ENCODE results near the gene ZMYND11. TPM values are rescaled to one million over a fixed set of nuclear protein-coding genes. Genes with fewer than 3 reads are reported as not detected.

ZMYND11 gene
- total and polyA plus RNA-seq, 2 of the 8 experiments (the other 6 are each of a cell fraction or from before 2014, with no cell fraction given): 7.5 to 26.6 TPM

DNA sequence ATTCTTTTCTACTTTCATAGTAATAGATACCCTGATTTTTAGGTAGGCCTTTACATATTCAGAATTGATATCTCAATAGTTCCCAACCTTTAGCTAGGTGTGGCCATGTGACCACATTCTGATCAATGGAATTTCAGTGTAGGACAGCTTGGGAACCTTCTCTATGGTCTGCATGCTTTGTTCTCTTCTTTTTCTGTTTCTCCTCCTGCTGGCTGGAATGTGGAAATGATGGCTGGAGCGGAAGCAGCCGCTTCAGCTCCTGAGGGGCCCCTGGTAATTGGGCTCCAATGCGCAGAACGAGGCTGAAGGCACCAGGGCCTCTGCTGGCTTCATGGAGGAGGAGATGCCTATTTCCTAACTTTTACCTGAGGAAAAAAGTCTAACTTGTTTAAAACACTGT is 152.6 kb downstream of the ZMYND11 start (continued):
- TF ChIP-seq, protein P1, sequence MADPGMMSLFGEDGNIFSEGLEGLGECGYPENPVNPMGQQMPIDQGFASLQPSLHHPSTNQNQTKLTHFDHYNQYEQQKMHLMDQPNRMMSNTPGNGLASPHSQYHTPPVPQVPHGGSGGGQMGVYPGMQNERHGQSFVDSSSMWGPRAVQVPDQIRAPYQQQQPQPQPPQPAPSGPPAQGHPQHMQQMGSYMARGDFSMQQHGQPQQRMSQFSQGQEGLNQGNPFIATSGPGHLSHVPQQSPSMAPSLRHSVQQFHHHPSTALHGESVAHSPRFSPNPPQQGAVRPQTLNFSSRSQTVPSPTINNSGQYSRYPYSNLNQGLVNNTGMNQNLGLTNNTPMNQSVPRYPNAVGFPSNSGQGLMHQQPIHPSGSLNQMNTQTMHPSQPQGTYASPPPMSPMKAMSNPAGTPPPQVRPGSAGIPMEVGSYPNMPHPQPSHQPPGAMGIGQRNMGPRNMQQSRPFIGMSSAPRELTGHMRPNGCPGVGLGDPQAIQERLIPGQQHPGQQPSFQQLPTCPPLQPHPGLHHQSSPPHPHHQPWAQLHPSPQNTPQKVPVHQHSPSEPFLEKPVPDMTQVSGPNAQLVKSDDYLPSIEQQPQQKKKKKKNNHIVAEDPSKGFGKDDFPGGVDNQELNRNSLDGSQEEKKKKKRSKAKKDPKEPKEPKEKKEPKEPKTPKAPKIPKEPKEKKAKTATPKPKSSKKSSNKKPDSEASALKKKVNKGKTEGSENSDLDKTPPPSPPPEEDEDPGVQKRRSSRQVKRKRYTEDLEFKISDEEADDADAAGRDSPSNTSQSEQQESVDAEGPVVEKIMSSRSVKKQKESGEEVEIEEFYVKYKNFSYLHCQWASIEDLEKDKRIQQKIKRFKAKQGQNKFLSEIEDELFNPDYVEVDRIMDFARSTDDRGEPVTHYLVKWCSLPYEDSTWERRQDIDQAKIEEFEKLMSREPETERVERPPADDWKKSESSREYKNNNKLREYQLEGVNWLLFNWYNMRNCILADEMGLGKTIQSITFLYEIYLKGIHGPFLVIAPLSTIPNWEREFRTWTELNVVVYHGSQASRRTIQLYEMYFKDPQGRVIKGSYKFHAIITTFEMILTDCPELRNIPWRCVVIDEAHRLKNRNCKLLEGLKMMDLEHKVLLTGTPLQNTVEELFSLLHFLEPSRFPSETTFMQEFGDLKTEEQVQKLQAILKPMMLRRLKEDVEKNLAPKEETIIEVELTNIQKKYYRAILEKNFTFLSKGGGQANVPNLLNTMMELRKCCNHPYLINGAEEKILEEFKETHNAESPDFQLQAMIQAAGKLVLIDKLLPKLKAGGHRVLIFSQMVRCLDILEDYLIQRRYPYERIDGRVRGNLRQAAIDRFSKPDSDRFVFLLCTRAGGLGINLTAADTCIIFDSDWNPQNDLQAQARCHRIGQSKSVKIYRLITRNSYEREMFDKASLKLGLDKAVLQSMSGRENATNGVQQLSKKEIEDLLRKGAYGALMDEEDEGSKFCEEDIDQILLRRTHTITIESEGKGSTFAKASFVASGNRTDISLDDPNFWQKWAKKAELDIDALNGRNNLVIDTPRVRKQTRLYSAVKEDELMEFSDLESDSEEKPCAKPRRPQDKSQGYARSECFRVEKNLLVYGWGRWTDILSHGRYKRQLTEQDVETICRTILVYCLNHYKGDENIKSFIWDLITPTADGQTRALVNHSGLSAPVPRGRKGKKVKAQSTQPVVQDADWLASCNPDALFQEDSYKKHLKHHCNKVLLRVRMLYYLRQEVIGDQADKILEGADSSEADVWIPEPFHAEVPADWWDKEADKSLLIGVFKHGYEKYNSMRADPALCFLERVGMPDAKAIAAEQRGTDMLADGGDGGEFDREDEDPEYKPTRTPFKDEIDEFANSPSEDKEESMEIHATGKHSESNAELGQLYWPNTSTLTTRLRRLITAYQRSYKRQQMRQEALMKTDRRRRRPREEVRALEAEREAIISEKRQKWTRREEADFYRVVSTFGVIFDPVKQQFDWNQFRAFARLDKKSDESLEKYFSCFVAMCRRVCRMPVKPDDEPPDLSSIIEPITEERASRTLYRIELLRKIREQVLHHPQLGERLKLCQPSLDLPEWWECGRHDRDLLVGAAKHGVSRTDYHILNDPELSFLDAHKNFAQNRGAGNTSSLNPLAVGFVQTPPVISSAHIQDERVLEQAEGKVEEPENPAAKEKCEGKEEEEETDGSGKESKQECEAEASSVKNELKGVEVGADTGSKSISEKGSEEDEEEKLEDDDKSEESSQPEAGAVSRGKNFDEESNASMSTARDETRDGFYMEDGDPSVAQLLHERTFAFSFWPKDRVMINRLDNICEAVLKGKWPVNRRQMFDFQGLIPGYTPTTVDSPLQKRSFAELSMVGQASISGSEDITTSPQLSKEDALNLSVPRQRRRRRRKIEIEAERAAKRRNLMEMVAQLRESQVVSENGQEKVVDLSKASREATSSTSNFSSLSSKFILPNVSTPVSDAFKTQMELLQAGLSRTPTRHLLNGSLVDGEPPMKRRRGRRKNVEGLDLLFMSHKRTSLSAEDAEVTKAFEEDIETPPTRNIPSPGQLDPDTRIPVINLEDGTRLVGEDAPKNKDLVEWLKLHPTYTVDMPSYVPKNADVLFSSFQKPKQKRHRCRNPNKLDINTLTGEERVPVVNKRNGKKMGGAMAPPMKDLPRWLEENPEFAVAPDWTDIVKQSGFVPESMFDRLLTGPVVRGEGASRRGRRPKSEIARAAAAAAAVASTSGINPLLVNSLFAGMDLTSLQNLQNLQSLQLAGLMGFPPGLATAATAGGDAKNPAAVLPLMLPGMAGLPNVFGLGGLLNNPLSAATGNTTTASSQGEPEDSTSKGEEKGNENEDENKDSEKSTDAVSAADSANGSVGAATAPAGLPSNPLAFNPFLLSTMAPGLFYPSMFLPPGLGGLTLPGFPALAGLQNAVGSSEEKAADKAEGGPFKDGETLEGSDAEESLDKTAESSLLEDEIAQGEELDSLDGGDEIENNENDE (IDR thresholded peaks at IDR 0.05; ENCODE audit: insufficient replicate concordance, low read length): no peak
- TF ChIP-seq TAF7 (optimal IDR thresholded peaks at IDR 0.05; ENCODE audit: borderline replicate concordance, low read depth, low read length) (no peak), KDM1A (IDR thresholded peaks at IDR 0.05; ENCODE audit: borderline replicate concordance, low read length) (peak; percentile 73), SUZ12 (IDR thresholded peaks at IDR 0.05; ENCODE audit: low read length) (no peak), GTF2F1 (IDR thresholded peaks at IDR 0.05; ENCODE audit: borderline replicate concordance, low read depth, low read length) (no peak), POLR2A (IDR thresholded peaks at IDR 0.05; ENCODE audit: control extremely low read depth in 1 of 2, low read depth in 2 of 2, low read length in 2 of 2) (no peak), TAF1 (IDR thresholded peaks at IDR 0.05; ENCODE audit: low read depth, low read length) (no peak), CBX8 (IDR thresholded peaks at IDR 0.05; ENCODE audit: borderline replicate concordance, low read depth, low read length) (no peak), TBP (IDR thresholded peaks at IDR 0.05; ENCODE audit: low read depth, low read length) (no peak), BCL11A (IDR thresholded peaks at IDR 0.05; ENCODE audit: low read depth in 2 of 2, low read length in 2 of 2) (no peak), NANOG (IDR thresholded peaks at IDR 0.05; ENCODE audit: insufficient read depth, low read depth, low read length, poor library complexity, severe bottlenecking) (no peak)
- TF ChIP-seq, protein P2, sequence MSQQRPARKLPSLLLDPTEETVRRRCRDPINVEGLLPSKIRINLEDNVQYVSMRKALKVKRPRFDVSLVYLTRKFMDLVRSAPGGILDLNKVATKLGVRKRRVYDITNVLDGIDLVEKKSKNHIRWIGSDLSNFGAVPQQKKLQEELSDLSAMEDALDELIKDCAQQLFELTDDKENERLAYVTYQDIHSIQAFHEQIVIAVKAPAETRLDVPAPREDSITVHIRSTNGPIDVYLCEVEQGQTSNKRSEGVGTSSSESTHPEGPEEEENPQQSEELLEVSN (IDR thresholded peaks at IDR 0.05): no peak
